ENCODE results near the gene ANTXR1. TPM values are rescaled to one million over a fixed set of nuclear protein-coding genes. Genes with fewer than 3 reads are reported as not detected.

Gene ANTXR1
- total and polyA plus RNA-seq, 2 of the 8 experiments (the other 6 are each of a cell fraction or from before 2014, with no cell fraction given): 15.8 to 44.3 TPM

GRCh38 chr2:69036926-69037325, 23.9 kb downstream of the ANTXR1 start:
- Histone ChIP-seq H4K5ac (ENCODE audit: insufficient read length, low read depth, low read length) (no peak overlapping the region), H3K9me3 (ENCODE audit: insufficient read depth in 2 of 2, low read depth in 1 of 2, low read length in 1 of 2) (no peaks in the 10 kb centered on the region), H4K8ac (ENCODE audit: extremely low read depth, insufficient read depth, low read length) (0 out of 2 replicates have a peak overlapping the region, but pooled peaks have one; percentile 9), H2BK120ac (replicated peaks; ENCODE audit: low read depth, low read length) (no peak overlapping the region), H3K18ac (ENCODE audit: extremely low read depth, low read length) (no peak overlapping the region), H3K23me2 (ENCODE audit: low read depth, low read length) (no peaks in the 10 kb centered on the region), H3K4ac (replicated peaks; ENCODE audit: insufficient read length, low read depth, low read length) (no peak overlapping the region), H3K27me3 (replicated peaks in 1 of 4; ENCODE audit: control insufficient read depth in 3 of 4, extremely low read depth in 1 of 4, insufficient read depth in 3 of 4, low read length in 3 of 4) (no peaks in the 10 kb centered on the region), H3K79me1 (ENCODE audit: low read depth, low read length) (peaks cover 5% of the 10 kb centered on the region; the same call in 1 of the 2 replicates), H3K27ac (ENCODE audit: low read depth, low read length) (no peak overlapping the region), H3K79me2 (ENCODE audit: control insufficient read depth in 1 of 2, insufficient read depth in 2 of 2, low read length in 2 of 2) (peaks cover 0 to 3% of the 10 kb centered on the region in 2 experiments; a peak in 1 of 4 replicates), H3K4me2 (ENCODE audit: insufficient read depth in 1 of 2, low read depth in 2 of 2, low read length in 2 of 2) (no peak overlapping the region), H4K20me1 (replicated peaks in 1 of 2; ENCODE audit: control insufficient read depth in 1 of 2, insufficient read depth in 2 of 2, low read length in 2 of 2) (peaks cover 1 to 9% of the 10 kb centered on the region in 2 experiments), H3K23ac (ENCODE audit: insufficient read length) (no peak overlapping the region), H2AFZ (ENCODE audit: low read length) (no peak overlapping the region), H2BK20ac (ENCODE audit: low read length) (no peak overlapping the region), H3K56ac (replicated peaks; ENCODE audit: insufficient read length, low read depth, low read length) (no peak overlapping the region), H2AK5ac (ENCODE audit: low read depth, low read length) (no peak overlapping the region), H2BK5ac (ENCODE audit: low read depth, low read length) (no peak overlapping the region), H3K9ac (replicated peaks in 1 of 4; ENCODE audit: extremely low read depth in 1 of 4, low read depth in 3 of 4, low read length in 3 of 4) (no peak overlapping the region), H4K91ac (replicated peaks; ENCODE audit: insufficient read length, low read length) (no peak overlapping the region), H2BK12ac (ENCODE audit: low read depth, low read length) (no peak overlapping the region), H2BK15ac (ENCODE audit: low read length) (no peak overlapping the region), H3K36me3 (ENCODE audit: control insufficient read depth in 2 of 4, insufficient read depth in 4 of 4, low read length in 3 of 4) (peaks cover 0 to 6% (median 2%) of the 10 kb centered on the region in 4 experiments; a peak in 4 of 8 replicates), H3K14ac (ENCODE audit: insufficient read length) (no peak overlapping the region), H3K4me3 (ENCODE audit: extremely low read depth in 1 of 4, insufficient read depth in 2 of 4, low read depth in 3 of 4, low read length in 4 of 4) (no peak overlapping the region), H3K4me1 (replicated peaks in 1 of 4; ENCODE audit: control insufficient read depth in 3 of 4, insufficient read depth in 4 of 4, low read length in 3 of 4) (peaks cover 0 to 4% (median 2%) of the 10 kb centered on the region in 4 experiments; a peak in 3 of 7 replicates)
- ChIA-PET POLR2A (ENCODE audit: partially characterized antibody) (no interaction called here), CTCF (ENCODE audit: partially characterized antibody) (interaction anchor here (0.6 kb wide), 1 partner anchor 20 kb away, joined by 3 read pairs; no protein-coding TSS in a partner anchor)
- no peak for DNase-seq (ENCODE audit: low read depth in 1 of 2, low spot score in 2 of 2)
- no peak for FAIRE-seq
- WGBS, 2 experiments (ENCODE audit: extremely low coverage in 1 of 2, insufficient coverage in 1 of 2, insufficient read length in 1 of 2, insufficient replicate concordance in 2 of 2, low coverage in 1 of 2, low lambda C conversion rate in 2 of 2, missing lambda C conversion rate in 1 of 2): 79% methylated on average over 4 of the region's 4 CpGs; no CpG with 5 or more reads in 1 of the 2 experiments
- TF ChIP-seq CEBPB (IDR thresholded peaks at IDR 0.05; ENCODE audit: low read depth, low read length): no peak
- no peak for TF ChIP-seq ATF3 (IDR thresholded peaks at IDR 0.05; ENCODE audit: insufficient read depth, low read depth, low read length)
- no peak for TF ChIP-seq USF2 (IDR thresholded peaks at IDR 0.05; ENCODE audit: low read length)
- TF ChIP-seq CTCF (IDR thresholded peaks at IDR 0.05; ENCODE audit: control extremely low read depth in 1 of 3, insufficient read depth in 1 of 3, low read depth in 1 of 3, low read length in 3 of 3): no peak
- no peak for TF ChIP-seq CREB1 (IDR thresholded peaks at IDR 0.05)
- no peak for TF ChIP-seq BACH1 (IDR thresholded peaks at IDR 0.05; ENCODE audit: low read length)
- no peak for TF ChIP-seq PHF8 (conservative IDR thresholded peaks at IDR 0.05; ENCODE audit: low read depth, low read length)
- no peak for TF ChIP-seq KDM5A (IDR thresholded peaks at IDR 0.05; ENCODE audit: low read length)
- TF ChIP-seq POLR2AphosphoS5 (IDR thresholded peaks at IDR 0.05; ENCODE audit: low read depth, low read length): no peak
- TF ChIP-seq MAX (IDR thresholded peaks at IDR 0.05): no peak

All from H1 (cell line).